GM18502 (cell line): Measurements from ENCODE around the gene PODN.

Experiments used
- ATAC-seq: cut with Tn5 transposase; IDR thresholded peaks from one replicate; pipeline ENCODE4 v1.9.1; 2021; ENCODE audit warnings: mild to moderate bottlenecking; ENCODE audit not compliant: unreplicated experiment, poor library complexity

The PODN gene

DNA sequence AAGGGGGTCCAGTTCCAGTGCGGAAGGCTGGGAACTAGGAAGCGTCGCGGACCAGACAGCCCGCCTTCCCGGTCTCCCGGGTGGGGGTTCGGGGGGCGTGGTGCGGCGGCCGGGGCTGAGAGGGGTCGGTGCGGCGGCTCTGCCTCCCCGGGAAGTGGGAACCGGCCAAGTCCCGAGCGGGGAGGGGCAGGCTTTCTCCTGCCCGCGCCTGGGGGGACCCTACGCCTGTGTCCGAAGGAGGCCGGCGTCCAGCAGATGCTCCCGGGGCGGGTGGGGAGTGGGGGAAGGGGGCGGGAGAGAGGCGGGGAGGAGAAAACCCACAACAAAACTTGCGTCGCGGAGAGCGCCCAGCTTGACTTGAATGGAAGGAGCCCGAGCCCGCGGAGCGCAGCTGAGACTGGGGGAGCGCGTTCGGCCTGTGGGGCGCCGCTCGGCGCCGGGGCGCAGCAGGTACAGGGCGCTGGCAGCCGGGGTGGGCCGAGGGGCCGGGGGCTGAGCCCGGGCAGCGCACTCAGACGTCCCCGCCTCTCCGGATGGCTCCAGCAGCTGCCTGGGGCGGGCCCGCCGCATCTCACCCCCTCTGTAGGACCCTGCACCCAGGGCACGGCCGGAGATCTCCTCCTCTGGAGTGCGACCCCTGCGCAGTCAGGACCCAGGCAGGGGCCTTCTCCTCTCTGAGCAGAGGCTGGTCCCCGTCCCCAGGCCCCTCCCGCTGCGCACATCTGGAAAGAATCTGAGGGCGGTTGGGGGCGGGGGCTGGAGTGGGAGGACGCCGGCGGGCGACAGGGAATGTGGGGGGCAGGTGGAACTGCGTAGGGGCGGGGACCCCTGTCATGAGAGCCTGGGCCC is at the start of gene PODN:
Gene PODN, plus strand, starts transcription at position 355 of the 849 bp plus-strand sequence. CDS start 7,643 bp downstream, outside the sequence.
- ATAC-seq, result no peak

- ATAC-seq, result peak; percentile 84
Measured at GRCh38 chr1:53014791-53015507, 47.1 kb upstream of the PODN start.

DNA sequence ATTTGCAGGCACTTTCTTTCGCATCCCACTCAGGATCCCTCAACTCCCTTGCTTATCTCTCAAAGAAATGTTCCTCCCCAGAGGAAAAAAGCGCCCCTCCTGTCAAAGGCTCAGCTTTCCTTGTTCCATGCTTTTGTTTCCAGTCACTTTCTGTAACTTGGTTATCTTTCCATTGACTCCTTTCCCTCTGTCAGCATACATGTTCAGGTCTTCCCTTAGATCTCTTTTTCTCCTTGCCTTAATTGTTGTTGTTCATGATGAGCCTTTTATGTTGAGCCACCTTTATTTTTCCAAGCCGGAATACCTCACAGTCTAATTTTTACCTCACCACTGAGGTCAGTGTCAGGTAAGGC is 46.5 kb upstream of the PODN start:
- no peak for ATAC-seq

DNA sequence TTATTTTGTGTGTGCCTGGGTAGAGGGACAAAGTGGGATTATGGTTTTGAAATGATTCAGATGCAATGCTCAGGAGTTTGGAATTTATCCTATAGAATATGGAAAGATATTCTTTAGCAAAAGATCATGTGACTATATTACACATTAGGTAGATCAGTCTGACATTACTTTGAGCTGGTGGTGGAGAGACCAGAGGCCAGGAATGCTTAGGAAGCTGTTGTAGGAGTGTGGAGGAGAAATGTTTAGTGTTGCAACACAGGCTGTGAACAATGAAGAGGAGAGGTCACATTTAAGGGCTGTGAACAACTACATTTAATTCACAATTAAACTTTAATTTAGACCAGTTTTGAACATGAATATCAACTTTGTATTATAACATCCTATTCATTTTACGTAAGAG is 45.3 kb upstream of the PODN start:
- no peak for ATAC-seq

GRCh38 chr1:53020588-53020987 is 41.4 kb upstream of the PODN start:
- ATAC-seq, result no peak

DNA sequence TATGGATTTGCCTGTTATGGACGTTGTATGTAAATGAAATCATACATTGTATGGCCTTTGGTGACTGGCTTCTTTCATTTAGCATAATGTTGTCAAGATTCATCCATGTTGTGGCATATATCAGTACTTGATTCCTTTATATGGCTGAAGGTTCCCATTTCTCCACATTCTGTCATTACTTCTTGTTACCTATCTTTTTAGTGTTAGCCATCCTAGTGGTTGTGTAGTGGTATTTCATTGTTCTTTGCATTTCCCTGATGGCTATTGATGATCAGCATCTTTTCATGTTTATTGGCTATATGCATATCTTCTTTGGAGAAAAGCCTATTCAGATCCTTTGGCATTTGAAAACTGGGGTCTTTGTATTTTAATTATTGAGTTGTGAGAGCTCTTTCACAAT is 39.8 kb upstream of the PODN start:
- ATAC-seq, result no peak

DNA sequence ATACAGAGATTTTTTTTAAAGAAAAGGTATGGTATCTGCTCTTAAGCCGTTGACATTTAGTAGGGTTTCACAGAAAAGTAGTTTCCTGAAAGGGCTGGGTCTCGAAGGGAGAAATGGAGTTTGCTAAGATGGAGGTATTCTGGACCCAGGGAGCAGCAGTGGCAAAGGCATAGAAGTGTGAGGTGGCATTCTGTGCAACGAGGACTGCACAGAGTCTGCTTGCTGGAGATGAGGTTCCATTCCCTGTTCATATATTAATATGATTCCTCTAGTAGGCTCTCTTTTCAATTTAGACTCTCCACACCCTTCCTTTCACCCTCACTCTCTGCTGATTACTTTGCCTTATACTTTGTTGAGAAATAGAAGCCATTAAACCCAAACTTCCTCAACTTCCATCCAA is 38.5 kb upstream of the PODN start:
- ATAC-seq, result no peak

GRCh38 chr1:53024117-53024516 is 37.9 kb upstream of the PODN start:
- ATAC-seq, result no peak

GRCh38 chr1:53025034-53025768 is 36.8 kb upstream of the PODN start:
- ATAC-seq, result no peak

- no peak for ATAC-seq
Measured at GRCh38 chr1:53025769-53026112, 36.3 kb upstream of the PODN start.

DNA sequence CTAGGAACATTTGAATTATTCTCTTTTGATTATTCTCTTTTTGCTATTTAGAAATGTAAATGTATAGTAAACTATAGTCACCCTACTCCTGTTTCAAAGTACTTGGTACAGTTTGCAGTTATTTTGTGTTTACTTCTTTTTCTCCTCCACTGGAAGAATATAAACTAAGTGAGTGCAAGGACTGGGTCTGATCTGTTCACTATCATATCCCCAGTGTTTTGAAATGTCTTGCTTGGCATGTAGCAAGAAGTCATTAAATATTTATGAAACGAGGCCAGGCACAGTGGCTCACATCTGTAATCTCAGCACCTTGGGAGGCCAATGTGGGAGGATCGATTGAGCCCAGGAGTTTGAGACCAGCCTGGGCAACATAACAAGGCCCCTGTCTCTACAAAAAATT is 35.8 kb upstream of the PODN start:
- no peak for ATAC-seq

DNA sequence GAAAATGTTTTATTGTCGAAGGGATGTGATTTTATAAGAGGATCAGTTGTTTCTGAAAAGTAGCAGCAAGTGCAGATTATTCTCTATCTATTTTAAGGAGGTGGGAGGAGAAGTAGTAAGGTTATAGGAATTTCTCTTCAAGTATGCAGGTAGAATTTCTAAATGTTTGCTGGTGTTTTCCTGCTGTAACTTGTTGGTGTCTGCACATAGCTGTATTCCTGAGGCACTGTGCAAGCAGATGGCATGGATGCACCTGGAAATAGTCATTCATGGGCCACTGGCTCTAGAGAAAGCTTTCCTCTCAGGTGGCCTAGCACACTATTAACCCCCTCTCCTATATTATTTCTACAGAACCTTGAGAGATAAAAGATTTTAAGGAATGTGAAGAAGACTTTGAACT is 30.3 kb upstream of the PODN start:
- ATAC-seq, result no peak

DNA sequence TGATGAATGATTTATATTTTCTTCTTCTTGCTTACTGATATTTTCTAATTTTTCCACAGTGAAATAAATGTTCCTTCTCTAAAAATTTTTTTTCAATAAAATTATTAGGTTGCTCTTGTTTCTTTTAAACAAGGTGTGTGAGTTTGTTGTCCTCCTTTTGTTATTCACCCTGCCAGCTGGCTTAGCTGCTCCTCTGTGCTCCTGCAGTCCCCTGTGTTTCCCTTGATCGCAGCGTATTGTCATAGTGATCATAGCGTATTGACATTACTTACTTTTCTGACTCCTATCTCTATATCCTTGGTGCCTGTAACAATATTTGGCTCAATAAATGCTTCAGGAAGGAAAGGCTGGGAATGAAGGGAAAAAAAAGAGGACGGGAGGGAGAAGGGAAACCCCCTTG is 24.9 kb upstream of the PODN start:
- ATAC-seq, result no peak

DNA sequence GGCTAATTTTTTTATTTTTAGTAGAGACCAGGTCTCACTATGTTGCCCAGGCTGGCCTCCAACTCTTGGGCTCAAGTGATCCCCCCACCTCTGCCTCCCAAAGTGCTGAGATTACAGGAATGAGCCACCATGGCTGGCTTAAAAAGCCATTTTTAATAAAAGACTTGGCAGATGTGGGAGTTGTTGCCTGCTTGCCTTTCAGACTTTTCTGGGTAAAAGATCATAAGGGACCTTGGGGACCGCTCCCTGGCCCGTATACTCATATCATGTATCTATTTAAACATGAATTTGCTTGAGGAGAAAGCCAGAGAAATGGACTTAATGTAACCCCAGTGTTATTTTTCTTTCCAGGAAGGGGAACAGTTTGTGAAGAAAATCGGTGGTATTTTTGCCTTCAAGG is 23.4 kb upstream of the PODN start:
- ATAC-seq, result no peak

DNA sequence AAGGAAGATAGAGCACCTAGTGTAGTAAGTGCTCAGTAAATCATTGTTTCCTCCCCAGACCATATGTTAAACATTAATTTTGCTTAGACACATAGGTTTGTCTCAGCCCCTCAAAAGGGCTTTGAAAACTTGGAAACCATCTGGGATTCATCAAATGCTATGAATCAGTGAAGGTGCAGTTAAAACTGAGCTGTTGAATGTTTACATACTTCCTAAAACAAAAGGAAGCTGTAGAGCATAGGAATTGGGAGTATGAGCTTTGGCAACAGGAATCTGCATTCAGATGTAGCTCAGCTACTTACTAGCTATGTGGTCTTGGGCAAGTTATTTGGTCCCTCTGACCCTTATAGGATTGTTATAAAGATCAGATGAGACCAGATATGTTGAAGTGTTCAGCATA is 18.7 kb upstream of the PODN start:
- no peak for ATAC-seq

DNA sequence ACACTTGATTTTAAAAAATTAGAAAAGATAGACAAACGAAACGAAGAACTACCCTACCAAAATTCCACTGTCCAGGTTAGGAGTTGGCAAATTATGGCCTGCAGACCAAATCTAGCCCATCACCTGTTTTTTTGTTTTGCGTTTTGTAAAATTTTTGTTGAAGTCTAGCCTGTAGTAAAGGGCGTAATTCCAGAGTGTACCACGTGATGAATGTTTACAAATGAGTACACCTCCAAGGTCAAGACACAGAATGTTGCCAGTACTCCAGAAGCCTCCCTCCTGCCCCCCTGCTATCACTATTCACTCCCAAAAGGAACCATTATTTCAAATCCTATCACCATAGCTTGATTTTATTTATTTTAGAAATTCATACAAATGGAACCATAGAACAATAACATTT is 17.1 kb upstream of the PODN start:
- ATAC-seq, result no peak

DNA sequence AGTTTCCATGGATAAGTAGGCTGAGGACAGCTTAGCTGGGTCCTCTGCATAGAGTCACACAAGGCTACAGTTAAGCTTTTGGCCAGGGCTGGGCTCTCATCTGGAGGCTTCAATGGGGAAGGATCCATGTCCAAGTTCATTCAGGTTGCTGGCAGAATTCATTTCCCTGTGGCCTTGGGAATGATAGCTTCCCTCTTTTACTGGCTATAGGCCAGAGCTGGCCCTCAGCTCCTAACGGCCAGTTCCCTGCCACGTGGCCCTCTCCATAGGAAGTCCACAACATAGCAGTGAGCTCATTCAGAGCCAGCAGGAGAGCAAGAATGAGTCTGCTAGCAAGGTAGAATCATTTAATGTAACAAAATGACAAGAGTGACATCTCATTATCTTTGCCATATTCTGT is 15.1 kb upstream of the PODN start:
- no peak for ATAC-seq

DNA sequence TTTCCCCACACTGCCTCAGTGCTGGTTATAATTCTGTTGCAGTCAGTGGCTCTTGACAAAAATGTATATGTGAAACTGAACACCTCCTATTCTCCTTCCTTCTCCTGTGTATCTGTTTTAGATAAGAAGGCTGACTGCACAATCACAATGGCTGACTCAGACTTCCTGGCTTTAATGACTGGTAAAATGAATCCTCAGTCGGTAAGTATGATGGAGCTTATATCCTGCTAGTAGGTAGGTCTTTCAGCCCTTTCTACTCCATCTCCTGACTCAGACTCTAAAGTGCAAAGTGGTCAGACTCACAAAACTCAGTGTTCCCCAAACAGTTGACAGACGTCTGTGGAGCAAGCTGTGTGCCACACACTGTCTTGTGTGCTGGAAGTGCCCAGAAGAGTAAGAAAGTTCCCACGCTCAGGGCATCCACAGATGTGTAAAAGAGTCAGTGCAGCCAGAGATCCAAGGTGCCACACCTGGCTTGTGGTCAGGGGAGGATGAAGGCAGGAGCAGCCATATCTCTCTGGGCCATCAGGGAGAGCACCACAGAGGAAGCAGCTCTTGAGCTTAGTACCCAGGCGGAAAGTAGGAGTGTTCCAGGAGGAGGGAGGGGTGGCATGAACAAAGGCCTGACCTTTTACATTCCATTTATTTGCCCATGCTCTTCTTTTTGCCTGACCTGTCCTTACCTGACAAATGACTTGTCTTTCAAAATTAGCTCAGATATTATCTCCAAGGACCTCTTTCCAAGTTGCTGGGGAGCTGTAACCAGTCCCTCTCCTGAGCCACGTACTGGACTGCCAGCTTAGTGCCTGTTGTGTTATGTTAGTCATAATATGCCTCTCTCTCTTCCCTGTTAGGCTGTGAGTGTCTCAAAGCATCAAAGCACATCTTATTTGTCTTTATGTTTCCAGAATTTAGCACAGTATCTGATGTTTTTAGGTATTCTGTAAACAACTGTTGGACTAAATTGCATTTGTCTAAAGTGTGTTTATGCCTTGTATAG is 14.0 kb upstream of the PODN start:
- no peak for ATAC-seq

DNA sequence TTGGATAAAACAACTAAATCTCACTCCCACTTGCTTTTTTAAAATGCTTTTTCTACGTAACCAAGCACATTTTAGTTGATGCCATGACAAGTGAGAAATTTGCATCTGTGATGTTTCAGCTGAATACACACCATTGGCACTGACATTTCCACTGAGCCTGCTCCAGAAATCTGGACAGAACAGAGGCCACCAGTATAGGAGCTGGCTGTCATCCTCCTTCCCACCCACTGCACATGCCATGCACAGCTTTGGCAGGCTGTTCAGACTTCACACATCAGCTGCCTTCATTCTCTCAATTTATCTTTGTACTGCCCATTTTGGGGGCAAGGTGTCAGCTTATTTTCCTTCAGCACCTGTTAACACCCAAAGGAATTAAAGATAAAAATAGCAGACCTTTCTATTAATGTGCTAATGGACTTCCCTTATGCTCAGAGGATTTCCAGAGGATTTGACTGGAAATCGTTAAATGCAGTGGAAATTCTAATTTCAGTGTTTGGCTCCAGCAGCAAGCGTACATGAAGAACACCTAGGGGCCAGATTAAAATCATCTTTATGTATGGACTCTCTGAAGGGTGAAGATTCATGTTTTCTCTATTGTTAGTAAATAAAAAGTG is 12.9 kb upstream of the PODN start:
- ATAC-seq, result no peak

DNA sequence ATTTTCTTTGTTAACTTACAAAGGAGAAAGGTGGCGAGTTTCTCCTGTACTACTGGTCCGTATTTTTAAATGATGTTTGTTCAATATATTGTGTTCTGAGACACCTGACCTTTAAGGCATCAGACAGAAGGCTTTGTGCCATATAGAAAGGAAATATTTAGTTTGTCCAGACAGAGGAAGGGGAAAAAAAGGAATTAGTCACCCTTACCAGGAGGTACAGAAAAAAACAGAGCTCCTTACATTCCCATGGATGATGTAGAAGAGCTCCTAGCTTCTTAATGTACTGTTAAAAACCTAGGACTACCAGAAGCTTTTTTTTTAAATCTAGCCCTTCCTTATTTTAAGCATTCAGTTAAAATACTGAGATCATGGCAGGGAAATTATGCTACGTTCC is 12.4 kb upstream of the PODN start:
- ATAC-seq, result no peak
